Activated CD8-positive, alpha-beta memory T cell treated with anti-CD3 and anti-CD28 coated beads, Interleukin-2, amount 10 ng/mL, durations not matched to agents 7 days and 5 days (primary cell): ENCODE measurements around the gene JMJD1C. TPM values are rescaled to one million over a fixed set of nuclear protein-coding genes. Genes with fewer than 3 reads are reported as not detected.

ENCODE experiments used
- ATAC-seq: fragments of 150-1000 bp; cut with Tn5 transposase; one replicate; pipeline ENCODE4 v1.10.0; 2021; ENCODE audit warnings: moderate library complexity
- CTCF ChIA-PET: fragments of 350-600 bp; sonication (Branson Sonifier 250); formaldehyde crosslinking; loops from one replicate; lab custom pipeline; 2021; ENCODE audit warnings: antibody characterized with exemption; lab: Charles Lee
- DNase-seq: peaks from one replicate; pipeline ENCODE4 v3.0.0-alpha.2; 2020
- H3K27ac Mint-ChIP-seq: one replicate; pipeline ENCODE4 v1.8.0; 2021; ENCODE audit warnings: mild to moderate bottlenecking, mixed read lengths
- H3K27me3 Mint-ChIP-seq: one replicate; pipeline ENCODE4 v1.8.0; 2021; ENCODE audit warnings: mixed read lengths
- H3K36me3 Mint-ChIP-seq: one replicate; pipeline ENCODE4 v1.8.0; 2021; ENCODE audit warnings: mild to moderate bottlenecking, mixed read lengths
- H3K4me1 Mint-ChIP-seq: one replicate; pipeline ENCODE4 v1.8.0; 2021; ENCODE audit warnings: mixed read lengths
- H3K4me3 Mint-ChIP-seq: one replicate; pipeline ENCODE4 v1.8.0; 2021; ENCODE audit warnings: mild to moderate bottlenecking, moderate library complexity, mixed read lengths
- H3K9me3 Mint-ChIP-seq: one replicate; pipeline ENCODE4 v1.8.0; 2022; ENCODE audit warnings: low read depth, mixed read lengths
- total RNA-seq, 2 experiments: library from RNA; stranded (reverse); gene quantifications; one replicate each; pipeline ENCODE4 v1.2.3, GENCODE V29; 2021

Gene JMJD1C
- total RNA-seq, 2 experiments from 2014 or later = 55.7 to 87.6 TPM

- ATAC-seq (no peak), DNase-seq (no peak)
- Mint-ChIP-seq H3K27ac (no peak overlapping the region), H3K36me3 (peaks cover 3% of the 10 kb centered on the region), H3K9me3 (no peaks in the 10 kb centered on the region), H3K4me1 (peaks cover 3% of the 10 kb centered on the region), H3K4me3 (no peak overlapping the region), H3K27me3 (no peaks in the 10 kb centered on the region)
- CTCF ChIA-PET = no interaction called here
Observed at GRCh38 chr10:63439607-63440006, 26.2 kb downstream of the JMJD1C start.

- DNase-seq (no peak), ATAC-seq (no peak)
- peaks cover 2% of the 10 kb centered on the region for H3K36me3 Mint-ChIP-seq
- no peaks in the 10 kb centered on the region for H3K27me3 Mint-ChIP-seq
- peaks cover 3% of the 10 kb centered on the region for H3K4me1 Mint-ChIP-seq
- H3K9me3 Mint-ChIP-seq = no peaks in the 10 kb centered on the region
- no peak overlapping the region for H3K4me3 Mint-ChIP-seq
- CTCF ChIA-PET = no interaction called here
- no peak overlapping the region for H3K27ac Mint-ChIP-seq
Observed at GRCh38 chr10:63438506-63439498, 27.0 kb downstream of the JMJD1C start.

GRCh38 chr10:63437116-63437949, 28.4 kb downstream of the JMJD1C start:
- peaks cover 4% of the 10 kb centered on the region for H3K4me1 Mint-ChIP-seq
- H3K9me3 Mint-ChIP-seq = no peaks in the 10 kb centered on the region
- DNase-seq = no peak
- no peak overlapping the region for H3K27ac Mint-ChIP-seq
- no peaks in the 10 kb centered on the region for H3K27me3 Mint-ChIP-seq
- no peak for ATAC-seq
- H3K36me3 Mint-ChIP-seq = peaks cover 4% of the 10 kb centered on the region
- no peak overlapping the region for H3K4me3 Mint-ChIP-seq
- CTCF ChIA-PET = no interaction called here

- Mint-ChIP-seq H3K4me1 (peaks cover 10% of the 10 kb centered on the region), H3K9me3 (no peaks in the 10 kb centered on the region), H3K27me3 (no peaks in the 10 kb centered on the region), H3K27ac (no peak overlapping the region), H3K36me3 (peaks cover 10% of the 10 kb centered on the region), H3K4me3 (no peak overlapping the region)
- DNase-seq (no peak), ATAC-seq (no peak)
- CTCF ChIA-PET = no interaction called here
Observed at GRCh38 chr10:63436225-63436624, 29.6 kb downstream of the JMJD1C start.

DNA sequence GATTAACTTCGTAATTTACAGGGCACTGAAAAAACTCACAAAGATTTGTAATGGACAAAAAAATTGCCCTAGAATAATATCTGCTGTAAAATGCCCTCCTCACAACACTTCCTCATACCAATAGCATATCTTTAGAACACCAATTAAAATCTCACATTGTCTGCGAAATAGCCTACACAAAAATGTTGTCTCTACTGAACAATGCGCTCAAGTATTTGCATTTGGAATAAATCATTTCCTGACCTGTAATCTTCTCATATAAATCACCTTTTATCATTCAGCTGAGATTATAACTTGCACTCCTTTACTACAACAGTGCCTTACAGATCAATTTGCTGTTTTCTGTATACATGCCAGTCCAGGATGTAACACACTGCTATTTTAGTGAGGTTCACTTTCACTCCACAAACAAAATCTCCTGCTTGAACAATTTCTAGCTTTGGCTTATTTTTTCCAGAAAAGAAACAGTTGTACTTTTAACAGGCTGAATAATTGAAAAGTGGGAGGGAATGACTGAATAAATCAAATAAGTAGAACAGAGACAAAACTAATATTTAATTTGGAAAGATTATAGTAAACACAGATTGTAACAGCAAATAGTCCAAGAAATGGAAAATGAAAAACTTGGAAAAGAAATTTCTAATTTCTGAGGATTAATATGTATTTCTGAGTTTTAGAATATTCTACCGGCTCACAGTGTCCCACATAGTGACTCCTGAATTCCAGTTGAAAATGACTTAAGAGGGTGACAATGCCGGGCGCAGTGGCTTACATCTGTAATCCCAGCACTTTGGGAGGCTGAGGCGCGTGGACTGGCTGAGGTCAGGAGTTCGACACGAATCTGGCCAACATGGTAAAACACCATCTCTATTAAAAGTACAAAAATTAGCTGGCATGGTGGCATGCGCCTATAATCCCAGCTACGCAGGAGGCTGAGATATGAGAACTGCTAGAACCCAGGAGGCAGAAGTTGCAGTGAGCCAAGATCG, 30.6 kb downstream of the JMJD1C start:
- CTCF ChIA-PET = no interaction called here
- Mint-ChIP-seq H3K27me3 (no peaks in the 10 kb centered on the region), H3K4me1 (peaks cover 12% of the 10 kb centered on the region), H3K36me3 (peaks cover 16% of the 10 kb centered on the region), H3K27ac (no peak overlapping the region), H3K4me3 (no peak overlapping the region), H3K9me3 (no peaks in the 10 kb centered on the region)
- DNase-seq (no peak), ATAC-seq (no peak)

GRCh38 chr10:63431962-63432797, 33.6 kb downstream of the JMJD1C start:
- no peak for ATAC-seq
- H3K4me3 Mint-ChIP-seq = no peak overlapping the region
- CTCF ChIA-PET = no interaction called here
- no peaks in the 10 kb centered on the region for H3K9me3 Mint-ChIP-seq
- H3K27ac Mint-ChIP-seq = no peak overlapping the region
- H3K36me3 Mint-ChIP-seq = peaks cover 20% of the 10 kb centered on the region
- H3K27me3 Mint-ChIP-seq = no peaks in the 10 kb centered on the region
- H3K4me1 Mint-ChIP-seq = peaks cover 16% of the 10 kb centered on the region
- no peak for DNase-seq

- H3K4me1 Mint-ChIP-seq = peaks cover 16% of the 10 kb centered on the region
- H3K27me3 Mint-ChIP-seq = no peaks in the 10 kb centered on the region
- CTCF ChIA-PET = no interaction called here
- peaks cover 20% of the 10 kb centered on the region for H3K36me3 Mint-ChIP-seq
- H3K4me3 Mint-ChIP-seq = no peak overlapping the region
- DNase-seq = no peak
- no peak for ATAC-seq
- no peak overlapping the region for H3K27ac Mint-ChIP-seq
- H3K9me3 Mint-ChIP-seq = no peaks in the 10 kb centered on the region
Observed at GRCh38 chr10:63430999-63431356, 34.8 kb downstream of the JMJD1C start.

- Mint-ChIP-seq H3K27me3 (no peaks in the 10 kb centered on the region), H3K36me3 (peaks cover 20% of the 10 kb centered on the region), H3K4me3 (no peak overlapping the region), H3K4me1 (peaks cover 16% of the 10 kb centered on the region), H3K27ac (no peak overlapping the region), H3K9me3 (no peaks in the 10 kb centered on the region)
- DNase-seq (no peak), ATAC-seq (no peak)
- CTCF ChIA-PET = no interaction called here
Observed at GRCh38 chr10:63430091-63430998, 35.4 kb downstream of the JMJD1C start.

- peaks cover 18% of the 10 kb centered on the region for H3K36me3 Mint-ChIP-seq
- ATAC-seq = no peak
Observed at GRCh38 chr10:63429281-63429680, 36.5 kb downstream of the JMJD1C start.

DNA sequence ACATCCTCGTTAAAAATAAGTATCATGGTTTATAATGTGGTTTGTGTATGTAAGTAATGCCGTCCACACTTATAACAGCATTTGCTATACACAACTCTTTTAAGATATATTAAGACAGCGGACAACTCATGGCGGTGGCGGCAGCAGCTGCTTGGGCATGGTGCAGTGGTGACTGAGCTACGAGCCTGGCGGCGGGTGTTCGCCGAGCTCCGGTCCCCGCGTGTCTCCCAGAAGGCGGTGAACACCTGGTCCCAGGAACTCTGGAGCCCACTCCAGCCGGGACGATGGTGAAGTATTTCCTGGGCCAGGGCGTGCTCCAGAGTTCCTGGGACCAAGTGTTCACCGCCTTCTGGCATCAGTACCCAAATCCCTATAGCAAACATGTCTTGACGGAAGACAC, 38.8 kb downstream of the JMJD1C start:
- ATAC-seq (no peak), DNase-seq (no peak)
- Mint-ChIP-seq H3K9me3 (no peaks in the 10 kb centered on the region), H3K27me3 (no peaks in the 10 kb centered on the region), H3K4me3 (no peak overlapping the region), H3K27ac (no peak overlapping the region), H3K36me3 (peaks cover 16% of the 10 kb centered on the region), H3K4me1 (peaks cover 26% of the 10 kb centered on the region)
- CTCF ChIA-PET = no interaction called here

More at GRCh38 chr10:63429281-63429680, 36.5 kb downstream of the JMJD1C start:
- H3K4me1 Mint-ChIP-seq = peaks cover 21% of the 10 kb centered on the region
- no peak for DNase-seq
- H3K4me3 Mint-ChIP-seq = no peak overlapping the region
- H3K9me3 Mint-ChIP-seq = no peaks in the 10 kb centered on the region
- H3K27me3 Mint-ChIP-seq = no peaks in the 10 kb centered on the region
- H3K27ac Mint-ChIP-seq = no peak overlapping the region
- CTCF ChIA-PET = no interaction called here

DNA sequence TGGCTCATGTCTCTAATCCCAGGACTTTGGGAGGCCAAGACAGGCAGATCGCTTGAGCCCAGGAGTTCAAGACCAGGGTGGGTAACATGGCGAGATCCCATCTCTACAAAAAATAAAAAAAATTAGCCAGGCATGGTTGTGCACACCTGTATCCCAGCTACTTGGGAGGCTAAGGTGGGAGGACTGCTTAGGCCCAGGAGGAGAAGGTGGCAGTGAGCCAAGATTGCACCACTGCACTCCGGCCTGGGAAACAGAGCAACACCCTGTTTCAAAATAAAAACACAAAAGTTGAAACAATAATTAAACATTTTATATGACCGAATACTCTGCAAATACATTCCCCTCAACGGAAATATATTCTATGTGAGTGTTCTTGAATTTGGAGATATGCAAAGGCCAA, 40.3 kb downstream of the JMJD1C start:
- ATAC-seq = no peak
- Mint-ChIP-seq H3K36me3 (peaks cover 12% of the 10 kb centered on the region), H3K27ac (no peak overlapping the region), H3K4me3 (no peak overlapping the region), H3K4me1 (peaks cover 35% of the 10 kb centered on the region), H3K27me3 (no peaks in the 10 kb centered on the region), H3K9me3 (no peaks in the 10 kb centered on the region)
- no peak for DNase-seq
- CTCF ChIA-PET = no interaction called here
